GM15510 (cell line): ENCODE data around the gene TMIGD3.

Experiments
- POLR2A ChIP-seq: IDR thresholded peaks from 3 replicates; pipeline ENCODE4 v1.6.1; 2011; ENCODE audit warnings: borderline replicate concordance; ENCODE audit not compliant: insufficient read length; ENCODE audit errors: extremely low read depth

The TMIGD3 gene

DNA sequence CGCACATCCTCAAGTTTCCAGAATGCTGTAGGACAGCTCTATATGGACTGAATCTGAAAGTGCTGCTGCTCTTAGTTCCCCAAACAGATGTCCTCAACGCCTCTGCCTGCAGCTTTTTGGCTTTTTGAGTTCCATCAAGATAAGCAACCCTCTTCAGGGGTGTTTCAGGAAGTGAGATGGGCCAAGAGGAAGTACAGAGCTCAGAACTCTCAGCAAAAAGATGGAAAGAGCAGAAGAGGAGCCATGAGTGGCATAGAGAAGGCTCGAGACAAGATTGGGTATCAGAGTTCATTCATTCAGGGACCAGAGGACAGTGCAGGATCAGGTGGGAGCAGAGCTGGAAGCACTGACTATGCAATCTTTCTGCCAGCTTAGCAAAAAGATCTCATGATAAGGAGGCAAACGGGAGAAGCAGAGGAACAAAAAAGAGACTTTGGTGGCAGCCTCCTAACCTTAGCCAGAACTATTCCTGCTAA lies at the start of gene TMIGD3, which contains the start of gene ADORA3:
TMIGD3 (minus strand) TSS at position 49 of the 476 bp plus-strand sequence. CDS start 279 bp downstream, outside the sequence.
ADORA3 (minus strand) TSS at position 49 of the 476 bp plus-strand sequence. CDS start 279 bp downstream, outside the sequence.
- no peak for TF ChIP-seq POLR2A

DNA sequence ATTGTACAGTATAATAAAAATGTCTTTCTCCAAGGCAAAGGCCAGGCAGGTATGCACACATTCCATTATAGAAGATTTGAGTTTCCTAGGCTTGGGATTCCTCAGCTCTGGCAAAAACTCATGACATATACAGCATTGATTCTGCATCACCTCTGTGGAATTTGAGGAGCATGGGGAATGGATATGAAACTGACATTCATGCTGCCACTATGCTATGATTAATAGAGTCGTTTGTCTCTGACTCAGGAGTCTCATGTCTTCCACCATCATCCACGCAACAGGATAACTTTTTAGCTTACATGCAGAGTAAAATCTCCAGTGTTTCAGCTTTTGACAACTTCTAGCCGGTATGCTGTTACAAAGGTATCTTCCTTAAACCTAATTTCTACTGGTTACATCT lies 49.8 kb upstream of the TMIGD3 start:
- TF ChIP-seq POLR2A = no peak

DNA sequence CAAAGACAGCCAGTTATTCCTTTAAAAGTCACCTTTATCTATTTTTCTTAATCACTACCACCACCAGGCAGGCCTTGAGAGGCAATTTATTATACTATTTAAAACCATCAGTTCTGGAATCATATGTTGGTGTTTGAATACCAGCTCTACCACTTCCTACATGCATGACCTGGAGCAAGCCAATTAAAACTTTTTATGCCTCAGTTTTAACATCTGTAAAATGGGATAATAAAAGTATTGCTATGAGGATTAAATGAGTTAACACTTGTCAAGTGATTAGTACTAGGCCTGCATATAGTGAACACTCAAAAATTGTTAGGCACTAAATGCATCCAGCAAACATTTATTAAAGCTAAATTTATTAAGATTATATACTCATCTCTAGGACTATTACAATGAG lies 49.2 kb upstream of the TMIGD3 start:
- TF ChIP-seq POLR2A = no peak

DNA sequence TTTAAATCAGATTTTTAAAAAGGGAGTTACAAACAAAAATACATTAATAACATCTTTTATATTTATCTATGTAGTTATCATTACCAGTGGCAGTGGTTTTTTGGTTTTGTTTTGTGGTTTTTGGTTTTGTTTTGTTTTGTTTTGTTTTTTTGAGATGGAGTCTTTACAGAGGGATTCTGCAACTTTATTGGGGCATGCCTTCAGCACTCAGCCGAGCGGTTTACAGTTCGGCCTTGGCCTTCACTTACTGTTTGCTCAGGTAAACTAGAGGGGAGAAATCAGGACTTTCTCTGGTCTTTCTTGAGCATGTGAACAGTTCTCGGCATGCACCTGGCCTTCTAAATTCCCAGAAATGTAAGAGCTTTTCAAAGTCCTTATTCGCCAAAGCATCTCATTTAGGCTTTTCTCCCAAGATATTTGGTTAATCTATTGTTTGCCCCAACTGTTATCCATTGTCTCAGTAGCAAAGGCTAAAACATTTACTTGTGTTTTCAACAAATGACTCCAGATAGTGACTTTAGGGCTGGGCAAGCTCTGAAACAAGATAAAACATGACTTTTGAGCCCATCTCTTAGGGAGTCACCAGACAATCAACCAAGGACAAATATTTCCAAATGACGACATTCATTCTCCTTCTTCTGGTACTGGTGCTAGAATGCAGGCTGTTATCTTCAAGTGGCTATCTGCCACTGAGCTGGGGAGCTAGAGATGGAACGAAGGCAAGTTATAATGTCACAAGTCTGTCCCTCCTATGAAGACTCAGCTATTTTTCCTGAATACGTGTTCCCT lies 48.4 kb upstream of the TMIGD3 start:
- no peak for TF ChIP-seq POLR2A

DNA sequence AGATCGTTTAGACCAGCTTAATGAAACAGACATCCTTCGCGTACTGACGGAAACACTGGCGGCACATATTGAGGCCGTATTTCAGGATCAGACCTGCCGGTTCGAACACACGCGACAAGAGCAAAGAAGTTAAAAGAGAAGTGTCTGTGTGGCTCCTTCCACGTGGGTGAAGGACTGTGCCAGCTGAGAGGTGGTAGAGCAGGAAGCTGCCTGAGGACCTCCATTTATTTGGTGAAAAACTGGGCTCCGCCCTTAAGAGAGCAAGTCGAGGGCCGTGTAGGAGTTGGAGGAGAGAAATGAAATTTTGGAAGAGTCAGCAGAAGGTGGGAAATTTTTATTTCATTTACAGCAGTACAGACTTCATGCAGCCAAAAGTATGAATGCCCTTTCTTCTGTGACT lies 38.8 kb upstream of the TMIGD3 start:
- no peak for TF ChIP-seq POLR2A

DNA sequence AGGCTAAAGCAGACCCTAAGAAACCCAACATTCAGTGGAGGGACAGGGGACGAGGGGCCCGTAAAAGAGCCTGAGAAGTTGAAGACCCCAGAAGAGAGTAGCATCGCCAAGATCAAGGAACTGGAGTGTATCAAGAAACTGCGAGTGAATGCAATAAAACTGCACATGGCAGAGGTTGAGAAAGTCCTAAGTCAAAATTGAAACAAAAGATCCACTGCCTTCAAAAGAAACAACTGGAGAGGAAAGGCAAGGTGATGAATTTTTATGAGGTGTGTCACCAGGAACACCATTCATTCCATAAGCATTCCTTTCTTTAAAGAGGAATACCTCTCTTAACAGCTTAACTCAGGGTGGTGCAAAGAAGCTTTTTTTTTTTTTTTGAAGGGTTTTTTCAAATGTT lies 38.3 kb upstream of the TMIGD3 start:
- no peak for TF ChIP-seq POLR2A

DNA sequence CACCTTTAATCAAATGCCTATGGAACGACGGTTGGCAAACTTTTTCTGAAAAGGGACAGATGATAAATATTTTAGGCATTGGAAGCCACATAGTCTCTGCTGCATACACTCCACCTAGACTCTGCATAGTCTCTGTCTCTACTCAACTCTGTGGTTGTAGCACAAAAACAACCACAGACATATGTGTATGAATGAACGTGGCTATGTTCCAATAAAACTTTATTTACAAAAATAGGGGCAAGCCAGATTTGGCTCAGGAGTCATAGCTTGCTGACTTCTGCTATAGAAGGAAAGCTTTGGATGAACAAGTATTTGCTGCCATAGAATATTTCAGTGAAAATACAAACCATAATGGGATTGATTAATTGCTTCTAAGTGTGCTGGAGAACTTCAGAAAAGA lies 37.5 kb upstream of the TMIGD3 start:
- TF ChIP-seq POLR2A = no peak

DNA sequence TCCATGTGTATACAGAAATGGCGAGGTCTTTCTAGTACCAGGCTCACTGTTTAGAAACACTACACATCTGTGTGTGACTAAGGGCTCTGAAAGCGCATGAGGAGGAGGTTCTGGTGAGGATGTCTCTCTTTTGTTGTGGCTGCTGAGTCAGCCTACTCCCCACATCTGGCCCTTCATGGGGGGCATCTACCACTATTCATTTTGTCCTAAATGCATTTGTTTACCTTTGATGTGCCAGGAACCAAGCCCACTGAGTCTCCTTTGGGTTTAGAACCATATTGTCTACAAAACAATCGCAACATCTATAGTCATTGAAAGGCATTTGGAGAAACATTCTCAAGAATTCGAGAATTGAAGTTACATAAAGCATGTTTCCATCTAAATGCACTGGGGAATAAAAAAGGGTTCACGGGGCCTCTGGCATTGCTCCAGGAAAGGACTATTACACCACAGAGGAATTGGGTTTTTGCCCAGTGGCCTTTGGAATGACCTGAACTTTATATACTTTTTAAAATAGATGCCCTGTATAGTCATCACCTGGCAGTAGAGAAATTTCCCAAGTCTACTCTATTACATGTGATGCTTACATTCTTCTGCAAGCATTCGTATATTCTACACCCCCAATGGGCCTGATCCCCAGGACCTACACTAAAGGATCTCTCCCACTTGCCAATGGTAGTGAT lies 35.1 kb upstream of the TMIGD3 start:
- TF ChIP-seq POLR2A = no peak

DNA sequence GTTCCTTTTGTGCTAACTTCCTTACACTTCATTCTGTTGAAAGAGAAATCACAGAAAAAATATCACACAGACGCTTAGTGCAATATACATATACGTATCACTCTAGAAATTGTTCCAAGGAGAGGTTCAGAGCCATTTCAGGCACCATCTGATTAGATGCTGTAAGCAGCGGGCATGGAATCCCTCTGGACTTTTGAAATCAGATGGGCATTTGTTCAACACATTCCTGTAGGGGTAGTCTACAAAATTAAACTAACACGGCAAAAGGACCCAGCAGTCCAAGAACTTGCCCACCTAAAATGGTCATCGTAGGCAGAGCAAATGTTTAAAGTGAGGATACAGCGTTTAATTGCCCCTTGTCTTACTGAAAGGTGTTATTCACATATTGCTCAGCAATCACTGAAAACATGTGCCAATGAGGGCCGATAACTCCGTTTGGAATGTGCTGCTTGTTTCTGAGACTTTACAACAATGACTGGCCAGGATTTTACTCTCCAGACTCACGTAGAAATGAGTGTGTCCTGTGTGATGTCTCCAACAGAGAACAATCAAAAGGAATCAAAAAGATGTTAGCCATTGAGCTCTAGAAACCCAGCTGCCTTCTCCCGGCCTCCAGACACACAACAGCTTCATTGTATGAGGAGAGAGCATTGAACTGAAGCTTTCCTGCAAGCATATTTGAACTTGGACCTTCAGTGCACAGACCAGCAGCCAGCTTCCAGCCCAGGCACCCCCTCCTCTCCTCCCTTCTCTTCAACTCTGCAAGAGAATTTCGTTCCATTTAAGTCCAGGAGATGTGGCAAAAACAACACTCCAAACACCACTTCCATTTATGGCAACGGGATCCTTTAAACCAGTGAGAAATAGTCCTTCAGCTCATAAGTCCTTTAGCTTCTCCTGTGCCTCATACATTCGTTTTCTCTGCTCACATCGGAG lies 32.1 kb upstream of the TMIGD3 start:
- no peak for TF ChIP-seq POLR2A

DNA sequence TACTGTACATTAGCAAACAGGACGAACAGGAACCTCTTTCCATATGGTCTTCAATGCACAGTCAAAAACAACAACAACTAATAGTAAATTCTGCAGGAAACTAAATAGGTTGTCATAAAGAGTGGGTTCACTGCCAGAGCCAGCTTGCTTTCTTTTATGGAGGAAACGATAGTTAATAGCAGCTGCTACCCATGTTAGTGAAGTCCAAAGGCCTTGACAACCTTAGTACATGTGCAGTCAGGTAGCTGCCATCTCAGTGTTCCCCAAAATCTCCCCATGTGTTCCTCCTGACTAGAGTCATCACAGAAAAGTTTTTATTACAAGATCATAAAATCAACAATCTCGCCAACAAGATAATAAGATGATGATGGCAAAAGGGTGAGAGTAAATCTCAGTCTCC lies 16.6 kb upstream of the TMIGD3 start:
- TF ChIP-seq POLR2A = no peak

DNA sequence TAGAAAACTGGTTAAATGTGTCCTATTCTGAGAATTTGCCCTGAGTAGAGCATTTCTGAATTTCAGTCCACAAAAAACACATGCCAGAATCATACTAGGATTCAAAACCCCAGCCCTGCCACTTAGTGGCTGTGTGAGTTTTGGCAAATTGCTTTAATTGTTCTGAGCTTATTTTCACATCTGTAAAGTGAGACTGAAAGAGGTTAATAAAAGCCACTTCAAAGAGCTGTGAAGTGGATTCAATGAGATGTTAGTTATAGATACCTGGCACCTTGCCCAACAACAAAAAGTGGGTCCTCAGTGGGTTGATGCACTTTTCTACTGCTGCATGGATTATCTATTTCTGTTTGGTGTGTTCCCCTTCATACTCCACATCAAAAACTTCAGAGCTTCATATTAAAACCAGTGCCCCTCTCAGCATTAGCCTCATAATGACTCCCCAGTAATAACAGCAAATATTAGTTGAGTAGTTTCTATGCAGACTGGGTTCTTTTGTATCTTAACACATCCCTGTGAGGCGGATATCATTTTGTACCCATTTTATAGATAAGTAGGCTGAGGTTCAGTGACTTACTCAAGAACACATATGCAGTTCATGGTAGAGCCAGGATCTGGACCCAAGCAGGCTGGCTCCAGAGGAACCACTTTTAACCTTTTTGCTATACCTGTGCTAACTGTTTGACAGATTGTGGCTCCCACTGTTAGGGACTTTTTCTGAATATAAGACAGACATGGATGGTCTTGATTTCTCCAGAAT lies 14.2 kb upstream of the TMIGD3 start:
- TF ChIP-seq POLR2A = no peak

DNA sequence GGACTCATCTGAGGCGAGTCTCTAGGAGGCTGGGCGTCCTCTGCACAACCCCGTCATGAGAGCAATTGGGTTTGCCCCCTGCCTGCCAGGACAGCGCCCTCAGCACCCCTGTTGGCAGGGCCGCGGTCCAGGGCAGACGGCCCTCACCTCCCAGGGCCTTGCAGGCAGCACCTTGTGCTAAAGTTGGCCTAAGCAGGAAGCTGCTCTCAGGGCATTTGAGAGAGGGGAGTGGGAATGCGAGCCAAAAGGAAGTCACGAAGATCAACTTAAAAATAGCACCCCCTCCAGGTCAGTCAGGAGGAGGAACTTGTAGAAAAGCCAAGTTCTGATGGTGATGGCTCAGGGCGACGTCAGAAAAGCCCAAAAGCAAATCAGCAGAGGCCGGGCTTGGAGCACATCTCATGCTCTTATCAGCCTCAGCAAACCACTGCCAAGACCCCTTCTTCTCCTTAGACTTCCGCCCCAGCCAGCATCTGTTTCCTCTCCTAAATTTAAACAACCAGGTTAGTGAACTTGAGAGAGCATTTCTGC lies 12.6 kb upstream of the TMIGD3 start:
- TF ChIP-seq POLR2A = peak; percentile 6

DNA sequence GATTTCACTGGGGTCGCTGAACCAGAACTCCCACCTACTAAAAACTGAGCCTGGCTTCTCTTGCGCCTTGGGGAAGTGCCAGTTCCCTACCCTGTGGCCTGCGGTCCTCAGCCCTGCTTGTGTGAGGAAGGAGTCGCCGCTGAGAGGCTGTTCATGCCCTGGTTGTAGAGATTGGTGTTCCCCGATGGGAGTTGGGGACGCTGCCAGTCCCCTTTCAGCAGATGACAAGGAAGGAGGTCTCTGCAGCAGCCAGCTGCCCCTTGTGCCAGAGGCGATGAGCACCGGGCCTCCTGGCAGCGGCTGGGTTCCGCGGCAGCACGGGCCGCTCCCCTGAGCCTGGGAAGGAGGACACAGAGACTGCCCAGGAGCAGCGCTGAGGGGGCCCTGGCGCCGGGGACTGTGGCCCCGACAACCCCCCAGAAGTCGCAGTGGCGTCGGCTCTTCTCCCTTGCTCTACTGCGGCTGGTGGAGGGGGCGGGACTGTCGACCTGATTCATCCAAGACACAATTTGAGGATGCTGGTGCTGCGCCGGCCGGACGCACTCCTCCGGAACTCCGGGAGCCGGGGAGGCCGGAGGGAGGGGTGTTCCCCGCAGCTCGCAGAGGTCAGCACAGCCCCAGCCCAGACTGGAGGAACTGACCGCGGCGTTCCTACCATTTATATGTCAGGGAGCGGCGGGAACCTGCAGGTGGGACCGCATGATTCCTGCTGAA lies 12.0 kb upstream of the TMIGD3 start:
- TF ChIP-seq POLR2A = no peak
